HepG2 (cell line): ENCODE measurements around the gene NSMCE1. TPM values are rescaled to one million over a fixed set of nuclear protein-coding genes. Genes with fewer than 3 reads are reported as not detected.
A peak's percentile ranks its signal among the peaks of the same experiment; 100 is the strongest.

ENCODE experiments used
- AGO1 ChIP-seq: fragments of 200-400 bp; formaldehyde crosslinking; IDR thresholded peaks from 2 replicates; pipeline ENCODE4 v1.6.1; 2017; ENCODE audit warnings: mild to moderate bottlenecking, low read depth, low read length, moderate library complexity; ENCODE audit not compliant: poor library complexity, severe bottlenecking
- ATM ChIP-seq: fragments of 450-650 bp; IDR thresholded peaks from 2 replicates; pipeline ENCODE4 v1.7.1; 2017; ENCODE audit warnings: mild to moderate bottlenecking, borderline replicate concordance
- CBFB ChIP-seq: sonication (generic); formaldehyde crosslinking; IDR thresholded peaks from 2 replicates; pipeline ENCODE4 v1.4.0; 2020; ENCODE audit warnings: missing genetic modification reagents
- EHMT2 ChIP-seq: fragments of 200-600 bp; sonication (generic); IDR thresholded peaks from 2 replicates; pipeline ENCODE4 v1.7.0; 2017; ENCODE audit warnings: antibody characterized with exemption, low read depth, low read length, borderline replicate concordance
- ETV6 ChIP-seq: sonication (generic); formaldehyde crosslinking; conservative IDR thresholded peaks from 2 replicates; pipeline ENCODE4 v1.4.0; 2020; ENCODE audit warnings: missing genetic modification reagents
- FOXA1 ChIP-seq, 2 experiments: fragments of 450-650 bp in 1 of 2; sonication (generic) in 1 of 2; formaldehyde crosslinking in 1 of 2; IDR thresholded peaks; 2 replicates each; pipeline versions ENCODE4 v1.4.0 to v1.6.1; 2016 to 2020; ENCODE audit warnings: missing genetic modification reagents in 1 of 2
- FOXA3 ChIP-seq: IDR thresholded peaks from 2 replicates; pipeline ENCODE4 v1.6.1; 2016; ENCODE audit warnings: missing genetic modification reagents, missing compliant biosample characterization
- ISL2 ChIP-seq: sonication (generic); formaldehyde crosslinking; IDR thresholded peaks from 2 replicates; pipeline ENCODE4 v1.5.0; 2020; ENCODE audit warnings: missing genetic modification reagents
- NR2F1 ChIP-seq, 2 experiments: fragments of 450-650 bp in 1 of 2; formaldehyde crosslinking in 1 of 2; IDR thresholded peaks; 2 replicates each; pipeline versions ENCODE4 v1.5.0 to v1.6.1; 2016 to 2020; ENCODE audit warnings: mild to moderate bottlenecking in 1 of 2, missing compliant biosample characterization in 1 of 2, missing genetic modification reagents in 1 of 2, moderate library complexity in 1 of 2
- NR3C1 ChIP-seq: sonication (generic); formaldehyde crosslinking; IDR thresholded peaks from 2 replicates; pipeline ENCODE4 v1.4.0; 2020; ENCODE audit warnings: missing genetic modification reagents
- PHF5A ChIP-seq: IDR thresholded peaks from one replicate; pipeline ENCODE4 v1.6.1; 2018; ENCODE audit warnings: low read depth, missing genetic modification reagents; ENCODE audit not compliant: unreplicated experiment
- SALL1 ChIP-seq: sonication (generic); formaldehyde crosslinking; IDR thresholded peaks from 2 replicates; pipeline ENCODE4 v1.8.0; 2022; ENCODE audit warnings: mild to moderate bottlenecking, missing genetic modification reagents
- SETDB1 ChIP-seq: sonication (generic); formaldehyde crosslinking; IDR thresholded peaks from 2 replicates; pipeline ENCODE4 v1.5.1; 2020; ENCODE audit warnings: missing genetic modification reagents, mild to moderate bottlenecking, borderline replicate concordance
- ZNF138 ChIP-seq: sonication (generic); formaldehyde crosslinking; IDR thresholded peaks from 2 replicates; pipeline ENCODE4 v1.5.0; 2020; ENCODE audit warnings: mild to moderate bottlenecking, low read depth, missing genetic modification reagents
- ZNF180 ChIP-seq: sonication (generic); formaldehyde crosslinking; IDR thresholded peaks from 2 replicates; pipeline ENCODE4 v1.4.0; 2020; ENCODE audit warnings: low read depth, missing genetic modification reagents, borderline replicate concordance
- ZNF44 ChIP-seq: sonication (generic); formaldehyde crosslinking; IDR thresholded peaks from 2 replicates; pipeline ENCODE4 v1.5.1; 2020; ENCODE audit warnings: mild to moderate bottlenecking, missing genetic modification reagents
- ZSCAN30 ChIP-seq: sonication (generic); formaldehyde crosslinking; IDR thresholded peaks from 2 replicates; pipeline ENCODE4 v1.5.0; 2020; ENCODE audit warnings: mild to moderate bottlenecking, missing genetic modification reagents
- polyA plus RNA-seq, 8 experiments: library from polyadenylated mRNA; depleted of rRNA in 3 of 8; stranded (reverse) in 7 of 8; unstranded in 1 of 8; fragments of >200 nt; fragmentation: Illumina TruSeq in 4 of 8; extraction: Trizol in 4 of 8; gene quantifications; 2 replicates each; pipeline versions ENCODE4 v1.2.1 to v1.2.3, GENCODE V29; 2011 to 2016; ENCODE audit warnings: low read depth in 4 of 8, missing spikeins in 1 of 8, mixed read lengths in 1 of 8; ENCODE audit not compliant: insufficient read depth in 1 of 8
- total RNA-seq, 5 experiments: library from RNA; depleted of rRNA; stranded (reverse); fragments of >200 nt; fragmentation: Illumina TruSeq; extraction: Trizol; gene quantifications; 2 replicates each; pipeline ENCODE4 v1.2.3, GENCODE V29; 2016; ENCODE audit warnings: low read depth in 1 of 5
- TF ChIP-seq, protein P1 (sequence below): sonication (generic); formaldehyde crosslinking; IDR thresholded peaks from 2 replicates; pipeline ENCODE4 v1.4.0; 2020; ENCODE audit warnings: mild to moderate bottlenecking, missing genetic modification reagents, borderline replicate concordance
- TF ChIP-seq, protein P2 (sequence below): sonication (generic); formaldehyde crosslinking; IDR thresholded peaks from 2 replicates; pipeline ENCODE4 v1.4.0; 2020; ENCODE audit warnings: missing genetic modification reagents

The NSMCE1 gene
- total and polyA plus RNA-seq, 2 of the 13 experiments (the other 11 are each of a cell fraction or from before 2014, with no cell fraction given) = 42.7 to 52.9 TPM

DNA sequence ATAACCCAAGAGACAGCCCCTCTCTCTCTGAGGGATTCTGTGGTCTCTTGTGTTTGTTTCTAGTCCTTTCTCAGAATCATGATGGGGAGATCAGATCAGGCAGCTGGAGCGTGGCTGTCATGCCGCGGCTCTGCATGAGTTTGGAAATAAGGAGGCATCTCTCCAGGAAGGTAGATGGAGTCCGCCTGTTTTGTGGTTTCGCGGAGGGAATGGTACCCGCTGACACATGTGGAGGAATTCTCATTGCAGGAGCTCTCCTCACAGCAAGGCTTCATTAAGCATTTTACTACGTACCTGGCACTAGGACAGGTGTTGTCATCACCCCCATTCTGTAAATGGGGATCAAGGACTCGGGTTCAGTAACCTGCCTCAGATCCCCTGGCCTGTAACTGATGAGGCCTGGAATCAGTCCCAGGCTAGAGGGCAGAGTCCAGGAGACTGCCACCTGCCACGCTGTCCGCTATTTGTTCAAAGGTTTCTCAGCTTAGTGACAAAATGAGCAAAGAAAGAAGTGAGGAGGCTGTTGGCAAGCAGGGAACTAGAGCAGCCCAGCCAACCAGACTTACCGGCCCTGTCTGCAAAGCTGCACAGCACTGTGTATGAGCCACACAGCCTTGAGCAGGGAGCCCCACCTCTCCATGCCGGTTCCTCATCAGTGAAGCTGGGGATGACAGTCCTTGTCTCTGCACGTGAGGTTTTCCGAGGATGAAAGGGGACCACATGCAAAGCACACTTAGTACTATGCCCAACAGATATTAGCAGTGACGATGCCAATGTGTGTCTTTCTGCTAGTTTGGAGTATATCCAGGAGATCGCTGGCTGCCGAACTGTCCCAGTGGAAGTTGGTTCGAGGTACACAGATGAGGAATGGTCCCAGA lies 54.2 kb downstream of the NSMCE1 start (continued):
- TF ChIP-seq FOXA1 (IDR thresholded peaks at IDR 0.05) (no peak), FOXA1 (CRISPR knock-in tag; IDR thresholded peaks at IDR 0.05) (peak; percentile 52), FOXA3 (CRISPR knock-in tag) (peak; percentile 55; the same call in 1 of the 2 replicates), CBFB (CRISPR knock-in tag) (no peak), ATM (no peak), SALL1 (peak; percentile 79), AGO1 (no peak), ZNF138 (CRISPR knock-in tag) (no peak), SETDB1 (CRISPR knock-in tag) (no peak), EHMT2 (no peak), ZNF180 (CRISPR knock-in tag) (no peak), ZNF44 (CRISPR knock-in tag) (no peak), NR3C1 (CRISPR knock-in tag) (no peak), ZSCAN30 (CRISPR knock-in tag) (no peak), ETV6 (CRISPR knock-in tag) (no peak), NR2F1 (CRISPR knock-in tag; IDR thresholded peaks at IDR 0.05) (no peak), ISL2 (no peak), PHF5A (CRISPR knock-in tag) (no peak)
- TF ChIP-seq, protein P1, sequence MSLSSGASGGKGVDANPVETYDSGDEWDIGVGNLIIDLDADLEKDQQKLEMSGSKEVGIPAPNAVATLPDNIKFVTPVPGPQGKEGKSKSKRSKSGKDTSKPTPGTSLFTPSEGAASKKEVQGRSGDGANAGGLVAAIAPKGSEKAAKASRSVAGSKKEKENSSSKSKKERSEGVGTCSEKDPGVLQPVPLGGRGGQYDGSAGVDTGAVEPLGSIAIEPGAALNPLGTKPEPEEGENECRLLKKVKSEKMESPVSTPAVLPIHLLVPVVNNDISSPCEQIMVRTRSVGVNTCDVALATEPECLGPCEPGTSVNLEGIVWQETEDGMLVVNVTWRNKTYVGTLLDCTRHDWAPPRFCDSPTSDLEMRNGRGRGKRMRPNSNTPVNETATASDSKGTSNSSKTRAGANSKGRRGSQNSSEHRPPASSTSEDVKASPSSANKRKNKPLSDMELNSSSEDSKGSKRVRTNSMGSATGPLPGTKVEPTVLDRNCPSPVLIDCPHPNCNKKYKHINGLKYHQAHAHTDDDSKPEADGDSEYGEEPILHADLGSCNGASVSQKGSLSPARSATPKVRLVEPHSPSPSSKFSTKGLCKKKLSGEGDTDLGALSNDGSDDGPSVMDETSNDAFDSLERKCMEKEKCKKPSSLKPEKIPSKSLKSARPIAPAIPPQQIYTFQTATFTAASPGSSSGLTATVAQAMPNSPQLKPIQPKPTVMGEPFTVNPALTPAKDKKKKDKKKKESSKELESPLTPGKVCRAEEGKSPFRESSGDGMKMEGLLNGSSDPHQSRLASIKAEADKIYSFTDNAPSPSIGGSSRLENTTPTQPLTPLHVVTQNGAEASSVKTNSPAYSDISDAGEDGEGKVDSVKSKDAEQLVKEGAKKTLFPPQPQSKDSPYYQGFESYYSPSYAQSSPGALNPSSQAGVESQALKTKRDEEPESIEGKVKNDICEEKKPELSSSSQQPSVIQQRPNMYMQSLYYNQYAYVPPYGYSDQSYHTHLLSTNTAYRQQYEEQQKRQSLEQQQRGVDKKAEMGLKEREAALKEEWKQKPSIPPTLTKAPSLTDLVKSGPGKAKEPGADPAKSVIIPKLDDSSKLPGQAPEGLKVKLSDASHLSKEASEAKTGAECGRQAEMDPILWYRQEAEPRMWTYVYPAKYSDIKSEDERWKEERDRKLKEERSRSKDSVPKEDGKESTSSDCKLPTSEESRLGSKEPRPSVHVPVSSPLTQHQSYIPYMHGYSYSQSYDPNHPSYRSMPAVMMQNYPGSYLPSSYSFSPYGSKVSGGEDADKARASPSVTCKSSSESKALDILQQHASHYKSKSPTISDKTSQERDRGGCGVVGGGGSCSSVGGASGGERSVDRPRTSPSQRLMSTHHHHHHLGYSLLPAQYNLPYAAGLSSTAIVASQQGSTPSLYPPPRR = peak; percentile 54; the same call in 1 of the 2 replicates
- TF ChIP-seq, protein P2, sequence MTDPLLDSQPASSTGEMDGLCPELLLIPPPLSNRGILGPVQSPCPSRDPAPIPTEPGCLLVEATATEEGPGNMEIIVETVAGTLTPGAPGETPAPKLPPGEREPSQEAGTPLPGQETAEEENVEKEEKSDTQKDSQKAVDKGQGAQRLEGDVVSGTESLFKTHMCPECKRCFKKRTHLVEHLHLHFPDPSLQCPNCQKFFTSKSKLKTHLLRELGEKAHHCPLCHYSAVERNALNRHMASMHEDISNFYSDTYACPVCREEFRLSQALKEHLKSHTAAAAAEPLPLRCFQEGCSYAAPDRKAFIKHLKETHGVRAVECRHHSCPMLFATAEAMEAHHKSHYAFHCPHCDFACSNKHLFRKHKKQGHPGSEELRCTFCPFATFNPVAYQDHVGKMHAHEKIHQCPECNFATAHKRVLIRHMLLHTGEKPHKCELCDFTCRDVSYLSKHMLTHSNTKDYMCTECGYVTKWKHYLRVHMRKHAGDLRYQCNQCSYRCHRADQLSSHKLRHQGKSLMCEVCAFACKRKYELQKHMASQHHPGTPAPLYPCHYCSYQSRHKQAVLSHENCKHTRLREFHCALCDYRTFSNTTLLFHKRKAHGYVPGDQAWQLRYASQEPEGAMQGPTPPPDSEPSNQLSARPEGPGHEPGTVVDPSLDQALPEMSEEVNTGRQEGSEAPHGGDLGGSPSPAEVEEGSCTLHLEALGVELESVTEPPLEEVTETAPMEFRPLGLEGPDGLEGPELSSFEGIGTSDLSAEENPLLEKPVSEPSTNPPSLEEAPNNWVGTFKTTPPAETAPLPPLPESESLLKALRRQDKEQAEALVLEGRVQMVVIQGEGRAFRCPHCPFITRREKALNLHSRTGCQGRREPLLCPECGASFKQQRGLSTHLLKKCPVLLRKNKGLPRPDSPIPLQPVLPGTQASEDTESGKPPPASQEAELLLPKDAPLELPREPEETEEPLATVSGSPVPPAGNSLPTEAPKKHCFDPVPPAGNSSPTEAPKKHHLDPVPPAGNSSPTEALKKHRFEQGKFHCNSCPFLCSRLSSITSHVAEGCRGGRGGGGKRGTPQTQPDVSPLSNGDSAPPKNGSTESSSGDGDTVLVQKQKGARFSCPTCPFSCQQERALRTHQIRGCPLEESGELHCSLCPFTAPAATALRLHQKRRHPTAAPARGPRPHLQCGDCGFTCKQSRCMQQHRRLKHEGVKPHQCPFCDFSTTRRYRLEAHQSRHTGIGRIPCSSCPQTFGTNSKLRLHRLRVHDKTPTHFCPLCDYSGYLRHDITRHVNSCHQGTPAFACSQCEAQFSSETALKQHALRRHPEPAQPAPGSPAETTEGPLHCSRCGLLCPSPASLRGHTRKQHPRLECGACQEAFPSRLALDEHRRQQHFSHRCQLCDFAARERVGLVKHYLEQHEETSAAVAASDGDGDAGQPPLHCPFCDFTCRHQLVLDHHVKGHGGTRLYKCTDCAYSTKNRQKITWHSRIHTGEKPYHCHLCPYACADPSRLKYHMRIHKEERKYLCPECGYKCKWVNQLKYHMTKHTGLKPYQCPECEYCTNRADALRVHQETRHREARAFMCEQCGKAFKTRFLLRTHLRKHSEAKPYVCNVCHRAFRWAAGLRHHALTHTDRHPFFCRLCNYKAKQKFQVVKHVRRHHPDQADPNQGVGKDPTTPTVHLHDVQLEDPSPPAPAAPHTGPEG (CRISPR knock-in tag) = no peak
